ENCODE data around the gene CFAP43.
"Not testable (repeated sequence)": the region's sequence is repeated elsewhere in the genome, so short reads cannot be mapped to it uniquely, and the experiment has no call there.

Gene CFAP43

DNA sequence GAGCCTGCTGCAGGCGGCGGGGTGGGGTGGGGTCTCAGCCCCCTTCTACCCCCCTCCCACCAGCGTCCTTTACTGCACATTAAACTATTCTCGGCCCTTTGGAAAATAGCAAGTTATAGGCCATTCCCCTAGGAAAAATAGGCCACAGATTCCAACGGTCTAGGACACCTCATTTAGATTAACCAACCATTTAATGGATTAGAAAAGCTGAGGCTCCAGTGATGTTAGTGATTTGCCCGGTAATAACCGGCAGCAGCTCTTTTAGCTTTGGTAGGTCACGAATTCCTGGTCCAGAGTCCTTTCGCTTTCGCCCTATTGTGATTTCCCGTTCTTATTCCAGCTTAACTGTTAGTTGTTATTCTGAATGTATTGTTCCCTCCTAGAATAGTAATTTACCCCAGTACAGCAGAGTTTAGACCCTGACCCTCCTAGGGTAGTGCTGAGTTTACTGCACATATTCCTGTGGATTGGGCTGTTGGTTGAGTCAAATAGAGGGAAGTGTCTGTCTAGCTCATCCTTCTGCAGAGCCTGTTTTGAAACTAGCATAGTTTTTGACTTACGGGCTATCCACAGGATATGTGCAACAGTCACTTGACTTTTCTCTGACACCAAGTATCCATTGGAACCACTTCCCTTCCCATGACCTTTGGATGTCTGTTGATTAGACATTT, 23.3 kb upstream of the CFAP43 start:
- no peak for DNase-seq

DNA sequence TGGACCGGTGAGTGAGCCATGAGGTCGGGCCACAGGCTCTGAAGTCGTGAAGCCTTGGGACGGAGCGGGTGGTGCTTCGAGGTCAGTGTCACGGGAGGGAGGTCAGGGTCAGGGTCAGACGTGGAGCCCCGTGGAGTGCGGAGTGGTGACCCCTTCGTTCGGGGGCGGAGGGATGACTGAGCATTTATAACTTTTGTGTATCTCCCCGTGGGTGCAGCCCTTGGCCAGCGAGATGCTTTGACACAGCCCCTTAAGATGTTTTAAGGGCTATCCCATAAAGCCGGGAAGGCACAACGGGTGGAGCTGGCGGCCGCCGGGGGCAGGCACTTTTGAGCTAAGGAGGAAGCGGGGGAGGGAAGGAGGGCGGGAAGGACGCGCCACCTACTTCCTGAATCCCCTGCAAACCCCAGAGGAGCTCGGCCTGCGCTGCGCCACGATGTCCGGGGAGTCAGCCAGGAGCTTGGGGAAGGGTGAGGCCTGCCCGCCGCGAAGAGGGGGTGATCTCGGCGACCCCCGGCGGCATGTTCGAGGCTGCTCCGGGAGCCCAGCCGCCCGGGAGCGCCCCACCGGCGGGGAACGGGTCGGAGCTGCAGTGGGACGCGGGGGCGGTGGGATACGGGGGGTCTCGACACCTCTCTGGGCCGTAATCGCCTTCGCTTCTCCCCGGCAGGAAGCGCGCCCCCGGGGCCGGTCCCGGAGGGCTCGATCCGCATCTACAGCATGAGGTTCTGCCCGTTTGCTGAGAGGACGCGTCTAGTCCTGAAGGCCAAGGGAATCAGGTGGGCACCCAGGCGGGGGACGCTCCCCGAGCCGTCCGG, 22.5 kb upstream of the CFAP43 start, which contains the start of gene GSTO1:
GSTO1 (plus strand) TSS at position 400 of the 818 bp plus-strand sequence; CDS start at position 437, 37 bp downstream.
- peak; percentile 85 for DNase-seq

DNA sequence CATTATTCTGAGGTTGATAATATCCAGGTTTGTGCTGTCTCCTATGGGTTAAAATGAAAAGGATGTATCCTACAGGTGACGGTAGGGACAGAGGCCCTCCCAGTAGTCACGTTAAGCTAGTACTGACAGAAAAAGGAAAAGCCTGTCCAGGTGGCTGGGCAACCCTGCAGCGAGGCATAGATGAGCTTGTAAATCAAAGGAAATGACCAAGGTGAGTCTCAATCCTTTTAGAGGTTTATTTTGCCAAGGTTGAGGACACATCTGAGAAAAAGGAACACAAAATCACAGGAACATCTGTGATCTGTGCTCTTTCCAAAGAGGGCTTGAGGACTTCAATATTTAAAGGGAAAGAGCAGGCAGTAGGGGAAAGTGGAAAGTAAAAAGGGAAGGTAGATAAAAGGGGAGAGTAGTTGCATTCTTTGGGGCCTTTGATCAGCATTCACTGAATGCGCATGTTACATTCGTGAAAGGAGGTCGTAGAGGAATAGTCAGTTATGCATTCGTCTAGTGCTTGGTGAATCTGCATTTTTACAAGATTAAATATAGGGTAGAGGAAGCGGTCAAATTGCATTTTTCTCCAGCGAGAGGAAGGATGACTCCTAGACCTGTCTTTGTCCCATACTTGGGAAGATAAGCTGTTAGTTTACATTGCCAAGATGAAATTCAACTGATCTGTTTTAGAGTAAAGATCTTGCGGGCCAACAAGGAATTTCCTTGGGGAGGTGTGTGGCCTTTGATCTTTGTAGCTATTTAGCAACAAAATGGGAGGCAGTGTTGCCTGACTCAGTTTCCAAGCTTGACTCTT, 21.6 kb upstream of the CFAP43 start:
- no peak for DNase-seq

DNA sequence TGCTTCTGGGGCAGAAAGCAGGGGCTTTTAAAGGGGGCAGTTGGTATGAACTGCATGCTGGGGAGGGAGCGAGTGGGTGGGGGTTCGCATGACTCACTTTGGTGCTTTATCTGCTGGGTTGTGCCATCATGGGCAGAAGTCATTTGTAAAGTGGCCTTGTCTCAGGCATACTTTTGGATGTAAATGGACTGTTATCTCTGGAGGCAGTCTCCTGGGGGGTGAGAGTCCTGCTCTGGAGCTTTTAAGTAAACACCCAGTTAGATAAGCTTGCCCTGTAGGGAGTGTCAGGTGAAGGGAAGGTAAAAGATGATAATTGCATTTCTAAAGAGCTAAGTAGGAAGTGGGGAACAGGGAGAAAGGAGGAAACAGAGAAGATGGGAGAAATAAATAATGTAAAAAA, 20.9 kb upstream of the CFAP43 start:
- no peak for DNase-seq

DNA sequence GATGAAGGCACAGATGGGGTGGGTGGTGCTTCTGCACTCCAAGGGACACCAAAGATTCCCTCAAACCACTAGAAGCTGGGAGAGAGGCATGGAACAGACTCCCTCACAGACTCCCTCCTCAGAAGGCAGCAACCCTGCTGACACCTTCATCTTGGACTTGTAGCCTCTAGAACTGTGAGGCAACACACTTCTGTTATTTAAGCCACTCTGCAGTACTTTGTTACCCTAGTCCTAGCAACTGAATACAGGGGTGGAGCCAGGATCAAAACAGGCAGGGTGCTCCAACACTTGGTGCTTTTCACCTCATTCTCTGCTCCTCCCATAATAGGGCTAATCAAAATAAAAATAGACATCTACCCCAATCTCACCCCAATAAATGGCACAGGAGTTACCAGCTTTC, 20.2 kb upstream of the CFAP43 start:
- DNase-seq = no peak

DNA sequence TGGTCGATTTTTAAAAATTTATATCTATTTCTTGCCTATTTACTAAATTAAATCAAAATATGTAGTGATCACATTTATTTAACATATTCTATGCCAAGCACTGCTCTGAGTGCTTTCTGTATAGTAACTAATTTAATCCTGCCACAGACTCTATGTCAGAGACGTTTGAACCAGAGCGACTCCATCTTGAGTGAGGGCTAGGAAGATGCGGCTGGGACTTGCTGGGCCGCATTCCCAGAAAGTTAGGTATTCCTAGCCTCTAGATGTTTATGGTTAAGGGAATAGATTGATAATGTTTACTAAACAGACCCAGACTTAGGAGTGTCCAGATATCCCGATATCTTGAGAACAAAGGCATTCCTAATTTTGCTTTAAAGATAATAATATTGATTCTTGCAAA, 19.3 kb upstream of the CFAP43 start:
- no peak for DNase-seq

DNA sequence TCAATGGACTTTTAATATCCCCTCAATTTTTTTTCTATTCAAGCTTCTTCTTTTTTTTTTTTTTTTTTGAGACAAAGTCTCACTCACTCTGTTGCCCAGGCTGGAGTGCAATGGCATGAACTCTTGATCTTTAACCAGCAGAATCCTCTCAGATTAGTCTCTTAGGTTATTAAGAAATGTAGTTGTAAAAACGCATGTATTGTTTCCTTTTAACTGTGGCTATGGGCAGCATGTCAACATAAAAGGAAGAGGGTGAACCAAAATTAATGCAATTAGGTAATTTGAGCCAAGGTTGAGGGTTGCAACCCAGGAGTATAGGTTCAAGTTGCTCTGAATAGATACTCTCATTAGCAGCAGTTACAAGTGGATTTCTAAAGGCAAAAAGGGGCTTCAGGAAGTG, 18.2 kb upstream of the CFAP43 start:
- DNase-seq = no peak

DNA sequence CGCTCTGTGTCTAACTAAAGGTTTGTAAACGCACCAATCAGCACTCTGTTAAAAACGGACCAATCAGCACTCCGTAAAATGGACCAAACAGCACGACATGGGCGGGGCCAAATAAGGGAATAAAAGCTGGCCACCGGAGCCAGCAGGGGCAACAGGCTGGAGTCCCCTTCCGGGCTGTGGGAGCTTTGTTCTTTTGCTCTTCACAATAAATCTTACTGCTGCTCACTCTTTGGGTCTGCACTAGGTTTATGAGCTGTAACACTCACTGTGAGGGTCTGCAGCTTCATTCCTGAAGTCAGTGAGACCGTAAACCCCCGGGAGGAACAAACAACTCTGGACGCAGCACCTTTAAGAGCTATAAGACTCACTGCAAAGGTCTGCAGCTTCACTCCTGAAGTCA, 16.8 kb upstream of the CFAP43 start:
- not testable (repeated sequence) for DNase-seq

DNA sequence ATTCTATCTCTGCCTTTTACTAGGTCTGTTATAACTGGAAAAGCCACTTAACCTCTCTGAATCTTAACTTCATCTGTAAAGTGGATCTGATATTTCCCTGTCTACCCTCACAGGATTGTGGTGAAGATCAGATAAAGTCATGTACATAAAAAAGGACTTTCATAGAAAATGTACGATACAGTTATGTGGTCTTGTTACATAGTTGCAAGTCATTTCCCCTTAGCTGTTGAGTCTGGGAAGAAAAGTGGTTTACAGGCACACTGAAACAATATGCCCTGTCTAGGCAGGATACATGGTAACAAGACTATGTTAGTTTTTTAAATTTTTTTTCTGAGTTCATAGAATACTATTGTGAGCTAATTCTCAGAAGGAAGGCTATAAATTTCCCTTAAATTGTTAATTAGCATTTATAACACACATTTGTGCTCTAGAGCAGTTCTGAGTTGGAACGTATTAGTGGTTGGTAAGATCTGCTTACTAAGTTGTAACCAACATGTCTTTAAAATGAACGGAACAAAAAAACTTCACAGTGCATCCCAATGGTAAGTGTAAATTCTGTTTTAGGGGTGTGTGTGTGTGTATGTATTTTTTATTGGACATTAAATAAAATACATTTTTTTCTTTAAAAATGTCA, 15.5 kb upstream of the CFAP43 start:
- DNase-seq = no peak

DNA sequence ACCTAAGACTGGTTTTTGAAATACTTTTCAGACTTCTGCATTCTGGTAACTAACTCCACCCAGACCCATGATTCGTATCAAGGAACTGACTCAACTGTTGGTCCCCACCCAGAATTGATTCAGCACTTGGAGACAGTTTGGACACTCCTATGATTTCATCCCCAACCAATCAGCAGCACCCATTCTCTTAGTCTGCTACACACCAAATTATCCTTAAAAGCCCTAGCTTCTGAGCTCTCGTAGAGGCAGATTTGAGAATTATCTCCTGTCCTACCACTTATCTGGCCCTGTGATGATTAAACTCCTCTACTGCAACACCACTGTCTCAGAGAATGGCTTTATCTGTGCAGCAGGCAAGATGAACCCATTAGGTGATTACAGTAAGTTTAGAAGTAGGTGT, 14.8 kb upstream of the CFAP43 start:
- no peak for DNase-seq

DNA sequence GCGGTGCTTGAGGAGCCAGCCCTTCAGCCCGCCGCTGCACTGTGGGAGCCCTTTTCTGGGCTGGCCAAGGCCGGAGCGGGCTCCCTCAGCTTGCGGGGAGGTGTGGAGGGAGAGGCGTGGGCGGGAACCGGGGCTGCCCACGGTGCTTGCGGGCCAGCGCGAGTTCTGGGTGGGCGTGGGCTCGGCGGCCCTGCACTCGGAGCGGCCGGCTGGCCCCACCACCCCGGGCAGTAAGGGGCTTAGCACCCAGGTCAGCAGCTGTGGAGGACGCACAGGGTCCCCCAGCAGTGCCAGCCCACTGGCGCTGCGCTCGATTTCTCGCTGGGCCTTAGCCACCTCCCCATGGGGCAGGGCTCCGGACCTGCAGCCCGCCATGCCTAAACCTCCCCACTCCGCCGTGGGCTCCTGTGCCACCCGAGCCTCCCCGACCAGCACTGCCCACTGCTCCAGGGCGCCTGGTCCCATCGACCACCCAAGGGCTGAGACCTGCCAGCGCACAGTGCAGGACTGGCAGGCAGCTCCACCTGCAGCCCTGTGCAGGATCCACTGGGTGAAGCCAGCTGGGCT, 13.0 kb upstream of the CFAP43 start:
- DNase-seq = no peak

DNA sequence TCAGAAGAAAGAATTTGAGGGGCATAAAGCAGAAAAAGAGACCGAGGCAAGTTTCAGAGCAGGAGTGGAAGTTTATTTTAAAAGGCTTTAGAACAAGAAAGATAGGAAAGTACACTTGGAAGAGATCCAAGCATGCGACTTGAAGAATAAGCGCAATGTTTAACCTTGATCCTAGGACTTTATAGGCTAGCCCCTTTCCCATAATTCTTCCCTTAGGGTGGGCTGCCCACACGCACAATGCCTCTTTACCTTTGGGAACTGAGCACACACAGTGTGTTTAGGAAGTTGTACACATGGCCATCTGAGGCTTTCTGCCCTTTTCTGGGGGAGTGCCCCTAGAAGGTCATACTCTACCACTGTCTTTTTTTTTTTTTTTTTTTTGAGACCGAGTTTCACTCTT, 11.3 kb upstream of the CFAP43 start:
- DNase-seq = no peak

DNA sequence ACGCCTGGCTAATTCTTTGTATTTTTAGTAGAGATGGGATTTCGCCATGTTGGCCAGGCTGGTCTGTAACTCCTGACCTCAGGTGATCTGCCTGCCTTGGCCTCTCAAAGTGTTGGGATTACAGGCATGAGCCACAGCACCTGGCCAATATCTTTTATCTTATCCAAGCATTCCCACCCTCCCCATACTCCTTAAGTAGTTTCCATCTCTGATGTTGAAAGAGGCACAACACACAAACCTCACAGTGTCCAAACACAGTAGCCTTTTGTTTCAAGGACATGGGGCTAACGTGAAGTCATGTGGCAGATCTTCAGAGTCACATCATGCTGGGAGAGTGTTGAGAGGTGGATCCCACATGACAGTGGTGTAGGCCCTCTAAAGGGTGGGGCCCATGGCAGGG, 10.8 kb upstream of the CFAP43 start:
- DNase-seq = not testable (repeated sequence)

DNA sequence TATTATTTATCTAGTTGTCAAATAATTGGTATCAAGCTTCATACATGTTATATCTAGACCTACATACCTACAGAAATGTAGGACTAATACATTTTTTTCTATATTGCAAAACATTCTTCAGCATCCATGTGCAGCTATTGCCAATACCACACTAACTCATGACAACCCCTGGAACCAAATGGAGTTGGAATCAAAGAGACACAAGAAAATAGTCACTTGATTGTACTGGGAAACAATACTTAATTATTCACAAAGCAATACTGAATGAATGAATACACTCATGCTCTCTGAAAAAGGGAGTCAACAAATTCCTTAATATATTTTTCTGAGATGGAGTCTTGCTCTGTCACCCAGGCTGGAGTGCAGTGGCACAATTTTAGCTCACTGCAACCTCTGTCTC, 10.4 kb upstream of the CFAP43 start:
- no peak for DNase-seq

DNA sequence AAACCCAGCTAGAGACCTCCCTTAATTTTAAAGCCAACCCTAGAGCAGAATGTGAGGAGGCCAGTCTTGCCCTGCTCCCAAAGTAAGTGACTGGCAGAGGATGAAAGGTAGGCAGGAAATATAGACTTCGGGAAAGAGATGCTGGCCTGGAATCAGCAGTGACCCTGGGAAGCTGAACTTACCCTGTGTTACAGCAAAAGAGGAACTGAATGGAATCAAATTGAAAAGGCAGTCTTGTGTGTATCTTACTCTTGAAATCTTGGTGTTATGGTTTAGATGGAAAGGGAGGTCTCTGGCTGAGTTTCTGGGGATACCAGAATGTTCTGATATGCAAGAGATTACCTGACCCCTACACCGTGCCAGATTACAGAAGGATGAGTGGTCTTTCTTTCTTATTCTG, 7.9 kb upstream of the CFAP43 start:
- DNase-seq = no peak

DNA sequence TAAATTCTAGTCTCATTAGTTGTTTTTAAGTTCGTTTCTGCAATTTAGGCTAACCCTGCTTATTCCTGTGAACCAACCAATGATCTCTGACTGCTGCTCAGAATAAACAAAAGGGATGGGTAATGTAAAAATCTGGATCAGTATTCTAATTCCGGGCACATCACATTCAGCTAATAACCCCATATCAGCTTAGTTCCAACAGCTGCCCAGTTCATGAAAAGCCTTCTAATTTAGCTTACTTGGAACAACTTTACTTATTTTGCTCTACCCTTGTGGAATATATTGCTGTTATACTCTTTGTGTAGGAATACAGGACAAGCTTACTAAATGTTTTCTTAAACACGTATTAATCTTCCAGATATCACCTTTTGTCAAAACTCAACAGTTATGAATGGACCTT, 3.6 kb upstream of the CFAP43 start:
- no peak for DNase-seq

DNA sequence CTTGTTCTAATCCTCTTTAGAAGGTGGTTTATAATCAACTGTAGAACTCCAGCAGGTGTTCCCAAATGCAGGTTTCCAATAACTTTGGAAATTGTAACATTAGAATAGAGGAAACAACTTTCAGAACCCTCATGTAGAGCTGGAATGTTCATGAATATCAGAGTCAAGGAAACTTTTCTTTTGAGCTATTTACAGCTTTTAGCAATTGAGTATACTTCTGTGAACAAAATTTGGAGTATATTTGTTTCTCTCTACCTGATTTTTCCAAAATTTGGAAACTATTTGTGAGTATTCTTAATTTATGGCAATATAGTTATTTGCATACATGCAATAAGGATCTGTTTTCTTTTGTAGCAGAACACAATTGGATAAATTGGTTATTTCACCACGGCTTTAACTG, 2.8 kb upstream of the CFAP43 start:
- no peak for DNase-seq

DNA sequence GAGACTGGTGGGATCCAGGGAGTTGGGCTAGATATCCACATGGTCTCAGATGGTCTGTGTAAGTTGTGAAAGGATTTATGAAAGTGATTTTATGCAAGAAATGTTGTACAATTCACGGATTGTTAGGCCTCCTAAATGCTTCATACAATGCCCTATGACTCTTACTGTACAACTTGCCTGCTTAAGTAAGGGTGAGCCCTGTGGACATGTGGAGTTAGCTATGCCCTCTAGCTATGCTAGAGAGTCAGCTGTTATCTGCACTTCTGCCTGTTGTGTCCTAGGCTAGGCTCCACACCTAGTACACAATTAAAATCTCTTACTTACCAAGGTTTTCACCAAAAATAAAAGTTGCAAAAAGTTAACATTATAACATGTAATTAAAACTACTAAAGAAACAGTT, 1.7 kb upstream of the CFAP43 start:
- no peak for DNase-seq

DNA sequence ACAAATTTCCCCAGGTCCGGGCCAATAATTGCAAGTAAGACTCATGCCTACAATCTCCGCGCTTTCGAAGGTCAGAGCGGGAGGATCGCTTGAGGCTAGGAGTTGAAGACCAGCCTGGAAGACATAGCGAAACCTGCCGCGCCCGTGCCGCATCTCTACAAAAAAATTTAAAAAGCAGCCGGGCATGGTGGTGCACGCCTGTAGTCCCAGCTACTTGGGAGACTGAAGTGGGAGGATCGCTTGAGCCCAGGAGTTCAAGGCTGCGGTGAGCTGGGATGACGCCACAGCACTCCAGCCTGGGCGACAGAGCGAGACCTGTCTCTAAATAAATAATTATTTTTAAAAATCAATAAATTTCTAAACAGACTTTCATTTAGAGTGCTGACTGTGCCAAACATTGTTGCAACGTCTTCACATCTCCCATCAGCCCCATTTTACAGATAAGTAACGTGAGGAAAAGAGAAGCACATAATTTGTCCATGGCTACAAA, 494 bp upstream of the CFAP43 start:
- no peak for DNase-seq

DNA sequence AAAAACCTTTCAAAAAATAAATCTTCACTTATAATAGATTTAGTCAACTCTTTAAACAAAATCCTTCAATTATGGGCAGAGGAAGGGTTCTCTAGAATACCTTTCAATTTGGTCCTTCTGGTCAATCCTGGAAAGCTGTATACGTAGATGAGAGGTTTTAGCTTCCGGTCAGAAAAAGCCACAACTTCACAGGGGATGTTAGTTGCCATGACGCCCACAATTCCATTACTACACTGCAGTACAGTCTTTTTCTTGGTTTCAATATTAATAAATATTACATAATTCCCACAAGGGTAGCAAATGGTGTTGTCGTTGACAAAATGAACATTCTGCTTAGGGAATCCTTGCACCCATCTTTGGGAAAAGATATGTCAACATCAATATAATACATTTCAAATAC, 1.7 kb downstream of the CFAP43 start:
- DNase-seq = no peak

DNA sequence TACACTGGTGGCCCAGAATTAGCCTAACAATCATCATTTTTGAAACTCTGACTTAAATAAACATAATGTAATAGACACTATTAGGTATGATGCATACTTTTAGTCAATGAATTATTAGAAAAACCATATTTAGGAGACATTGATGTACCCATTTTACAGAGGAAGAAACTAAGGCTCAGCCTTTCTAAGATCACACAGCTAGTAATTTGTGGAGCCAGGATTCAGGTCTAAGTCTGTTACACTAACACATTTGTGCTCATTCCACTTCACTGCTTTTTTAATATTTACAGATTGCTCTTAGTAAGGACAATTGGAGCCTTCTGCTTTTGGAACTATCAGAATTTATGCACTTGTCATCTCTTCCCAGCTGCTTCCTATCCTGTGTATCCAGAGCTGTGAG, 8.9 kb downstream of the CFAP43 start:
- DNase-seq = no peak

DNA sequence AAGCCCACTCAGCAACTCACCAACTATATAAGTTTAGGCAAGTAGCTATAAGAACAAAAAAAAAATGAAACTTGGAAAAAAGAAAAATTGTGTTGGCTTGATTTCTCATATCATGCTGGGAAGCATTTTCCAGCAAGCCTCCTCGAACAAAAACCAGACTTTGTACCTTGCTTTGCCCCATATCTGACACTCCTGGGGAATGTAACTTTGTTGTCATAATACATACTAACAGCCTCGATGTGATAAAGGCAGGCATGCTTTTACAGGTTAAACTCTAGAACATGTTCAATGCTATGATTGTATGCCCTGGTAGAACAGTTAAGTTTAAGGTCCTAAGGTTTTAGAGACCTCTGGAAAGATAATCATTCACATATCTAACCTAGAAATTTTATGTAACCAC, 11.6 kb downstream of the CFAP43 start:
- no peak for DNase-seq

DNA sequence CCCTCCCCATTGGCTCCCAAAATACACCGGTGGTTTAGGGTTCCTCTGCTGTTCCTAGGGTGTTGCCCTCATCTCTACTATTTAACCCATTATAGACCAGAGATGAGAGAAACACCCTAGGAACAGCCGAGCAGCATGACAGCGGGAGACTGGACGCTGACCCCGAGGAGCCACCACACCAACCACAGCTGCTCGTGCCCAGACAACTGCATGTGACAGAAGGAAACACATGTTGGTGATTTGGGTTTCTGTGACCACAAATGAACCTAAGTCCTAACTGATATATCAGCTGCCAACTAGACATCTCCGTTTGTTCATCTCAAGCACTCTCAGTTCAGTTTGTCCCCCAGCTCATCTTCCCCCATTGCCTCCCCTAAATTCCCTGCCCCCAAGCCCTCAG, 13.4 kb downstream of the CFAP43 start:
- DNase-seq = no peak
